Endothelial cell of umbilical vein (primary cell): Measurements from ENCODE around the gene DGCR8. TPM values are rescaled to one million over a fixed set of nuclear protein-coding genes. Genes with fewer than 3 reads are reported as not detected.
A peak's percentile ranks its signal among the peaks of the same experiment; 100 is the strongest.

Experiments used
- BruUV-seq: library from RNA; stranded (reverse); fragments of 400-500 nt; replicated peaks from 2 replicates; lab custom pipeline; 2021; lab: Mats Ljungman, UMichigan
- CTCF ChIA-PET: fragments of 300-600, 350-600 bp; sonication (Branson Sonifier 250); formaldehyde crosslinking; loops from one replicate; lab custom pipeline; 2021; ENCODE audit warnings: antibody characterized with exemption, inconsistent platforms; lab: Charles Lee
- POLR2A ChIA-PET: fragments of 300-600, 350-600 bp; sonication (Branson Sonifier 250); formaldehyde crosslinking; loops from one replicate; lab custom pipeline; 2021; ENCODE audit warnings: antibody characterized with exemption, inconsistent platforms; lab: Charles Lee
- DNase-seq: peaks from one replicate; pipeline ENCODE4 v3.0.0-alpha.2; 2011; ENCODE audit warnings: low read depth, low spot score
- FAIRE-seq: peaks from 2 replicates; lab custom pipeline; 2011; peaks lifted over from hg19 to GRCh38; lab: Jason Lieb, UNC
- H2AFZ ChIP-seq: 2 replicates; pipeline ENCODE4 v1.6.0; 2012; ENCODE audit warnings: low read depth, low read length, control low read depth, inconsistent platforms
- H3K27ac ChIP-seq: 2 replicates; pipeline ENCODE4 v1.5.1; 2011; ENCODE audit warnings: low read depth, mild to moderate bottlenecking, control low read depth, low read length, moderate library complexity; ENCODE audit not compliant: insufficient read depth
- H3K27me3 ChIP-seq, 2 experiments: 2 replicates each; pipeline versions ENCODE4 v1.6.0 to v1.6.1; 2011; ENCODE audit warnings: low read length in 2 of 2, mixed read lengths in 1 of 2; ENCODE audit not compliant: control insufficient read depth in 2 of 2, insufficient read depth in 2 of 2
- H3K36me3 ChIP-seq, 2 experiments: 2 replicates in 1 of 2; 3 replicates in 1 of 2; pipeline ENCODE4 v1.5.1; 2011; ENCODE audit warnings: low read length in 2 of 2, mild to moderate bottlenecking in 1 of 2, moderate library complexity in 1 of 2; ENCODE audit not compliant: control insufficient read depth in 2 of 2, insufficient read depth in 2 of 2; ENCODE audit errors: extremely low read depth in 1 of 2
- H3K4me1 ChIP-seq: 3 replicates; pipeline ENCODE4 v1.5.1; 2011; ENCODE audit warnings: mild to moderate bottlenecking, low read length; ENCODE audit not compliant: control insufficient read depth, insufficient read depth; ENCODE audit errors: extremely low read depth
- H3K4me2 ChIP-seq: 2 replicates; pipeline ENCODE4 v1.6.1; 2011; ENCODE audit warnings: low read length, control low read depth, mixed read lengths; ENCODE audit not compliant: insufficient read depth
- H3K4me3 ChIP-seq, 3 experiments: fragments of 200-600 bp in 1 of 3; sonication (generic), shearing (Covaris generic) in 1 of 3; replicated peaks in 1 of 3; 2 replicates each; pipeline ENCODE4 v1.5.1; 2011 to 2016; ENCODE audit warnings: control low read depth in 3 of 3, low read length in 3 of 3, mild to moderate bottlenecking in 2 of 3, inconsistent platforms in 1 of 3, low read depth in 1 of 3, moderate library complexity in 1 of 3; ENCODE audit not compliant: insufficient read depth in 1 of 3
- H3K79me2 ChIP-seq: 2 replicates; pipeline ENCODE4 v1.6.0; 2012; ENCODE audit warnings: low read length, inconsistent platforms; ENCODE audit not compliant: control insufficient read depth, insufficient read depth
- H3K9ac ChIP-seq: replicated peaks from 2 replicates; pipeline ENCODE3; 2011; ENCODE audit warnings: low read length, control low read depth; ENCODE audit not compliant: insufficient read depth; ENCODE audit errors: extremely low read depth
- H3K9me1 ChIP-seq: replicated peaks from 3 replicates; pipeline ENCODE4 v1.6.0; 2011; ENCODE audit warnings: mild to moderate bottlenecking, low read length; ENCODE audit not compliant: control insufficient read depth, insufficient read depth; ENCODE audit errors: extremely low read depth
- H3K9me3 ChIP-seq: replicated peaks from 2 replicates; pipeline ENCODE4 v1.5.1; 2012; ENCODE audit warnings: low read length, inconsistent platforms; ENCODE audit not compliant: control insufficient read depth, insufficient read depth
- H4K20me1 ChIP-seq: replicated peaks from 2 replicates; pipeline ENCODE3; 2011; ENCODE audit warnings: mild to moderate bottlenecking, low read length; ENCODE audit not compliant: control insufficient read depth, insufficient read depth; ENCODE audit errors: extremely low read depth
- CTCF ChIP-seq, 2 donors: IDR thresholded peaks; 1 replicate in 1 of 2; 2 replicates in 1 of 2; pipeline ENCODE4 v1.5.1; 2011; ENCODE audit warnings: low read length in 2 of 2, mild to moderate bottlenecking in 2 of 2, moderate library complexity in 2 of 2, control low read depth in 1 of 2, inconsistent platforms in 1 of 2, low read depth in 1 of 2; ENCODE audit not compliant: insufficient read depth in 1 of 2; ENCODE audit errors: extremely low read depth in 1 of 2
- POLR2A ChIP-seq: IDR thresholded peaks from 2 replicates; pipeline ENCODE4 v1.6.1; 2012; ENCODE audit warnings: low read depth, mild to moderate bottlenecking, control low read depth, low read length
- dilution Hi-C: fragments of 300-500 bp; cut with MboI; formaldehyde crosslinking; loops from one replicate; pipeline ENCODE4 v1.15.0; 2019; ENCODE audit warnings: low sequenced_read_pairs; ENCODE audit not compliant: extremely low pct_ligation_motif_present
- intact Hi-C: fragments of 100-400 bp; cut with micrococcal nuclease; formaldehyde crosslinking; loops from one replicate; pipeline ENCODE4 v1.10.0; 2022
- polyA plus RNA-seq, 4 experiments: library from polyadenylated mRNA; depleted of rRNA in 3 of 4; stranded (reverse) in 3 of 4; unstranded in 1 of 4; fragments of >200 nt; gene quantifications; 2 replicates each; pipeline versions ENCODE4 v1.2.1 to v1.2.3, GENCODE V29; 2011 to 2012; ENCODE audit warnings: missing spikeins in 1 of 4
- total RNA-seq: library from RNA; stranded (reverse); gene quantifications from 2 replicates; pipeline ENCODE4 v1.2.3, GENCODE V29; 2021

DGCR8 gene
- total and polyA plus RNA-seq, 2 donors (not counting 3 experiments of a cell fraction or from before 2014, with no cell fraction given) = 32.7 to 64.2 TPM

- H3K36me3 ChIP-seq = peaks cover 0 to 20% of the 10 kb centered on the region in 2 experiments
- FAIRE-seq (no peak), DNase-seq (peak; percentile 33)
Measured at GRCh38 chr22:20128902-20129746, 49.1 kb downstream of the DGCR8 start.

More at GRCh38 chr22:20128902-20129746, 49.1 kb downstream of the DGCR8 start:
- Histone ChIP-seq H3K4me3 (no peak overlapping the region), H3K4me2 (no peak overlapping the region), H3K9ac (no peak overlapping the region), H3K4me1 (peaks cover 6% of the 10 kb centered on the region), H3K27me3 (no peaks in the 10 kb centered on the region), H3K79me2 (peaks cover 23% of the 10 kb centered on the region), H3K9me1 (no peaks in the 10 kb centered on the region), H3K27ac (no peak overlapping the region), H4K20me1 (no peaks in the 10 kb centered on the region), H2AFZ (no peak overlapping the region), H3K9me3 (no peaks in the 10 kb centered on the region)
- ChIA-PET CTCF (interaction anchor here (0.6 to 2.1 kb wide), 5 partner anchors 9 to 399 kb away, joined by 3 to 7 read pairs (median 6); no protein-coding TSS in a partner anchor), POLR2A (no interaction called here)
- TF ChIP-seq POLR2A = no peak
- peak; percentile 36 to 53 for TF ChIP-seq CTCF (IDR thresholded peaks at IDR 0.05; ENCODE audit: extremely low read depth in 1 of 2, insufficient read depth in 1 of 2, low read depth in 1 of 2, low read length in 2 of 2)
- intact Hi-C loops = no loop called here
- no TSS peak for BruUV-seq
- dilution Hi-C loops = no loop called here
